ENCODE results near the gene HABP4. TPM values are rescaled to one million over a fixed set of nuclear protein-coding genes. Genes with fewer than 3 reads are reported as not detected.

The HABP4 gene
- total RNA-seq, 1 experiment from 2014 or later, result 1.8 TPM

GRCh38 chr9:96485280-96485679 lies 35.3 kb downstream of the HABP4 start:
- no peaks in the 10 kb centered on the region for H3K9me2 ChIP-seq (replicated peaks; ENCODE audit: insufficient read depth, low read length)
- no peaks in the 10 kb centered on the region for H3K36me3 ChIP-seq (ENCODE audit: insufficient read depth, low read length)
- DNase-seq, result no peak
- H3K4me3 ChIP-seq (ENCODE audit: low read length), result no peak overlapping the region
- no peak overlapping the region for H3K9ac ChIP-seq (ENCODE audit: low read length)
- H3K9me3 ChIP-seq (ENCODE audit: low read length), result no peaks in the 10 kb centered on the region
- H3K4me2 ChIP-seq (ENCODE audit: low read depth, low read length, poor library complexity, severe bottlenecking), result no peak overlapping the region
- no peaks in the 10 kb centered on the region for H3K27me3 ChIP-seq (ENCODE audit: low read length)
- no peaks in the 10 kb centered on the region for H4K20me1 ChIP-seq (ENCODE audit: insufficient read depth, low read depth, low read length)
- no peak overlapping the region for H2AFZ ChIP-seq (ENCODE audit: low read length)
- H3K27ac ChIP-seq (ENCODE audit: low read length), result no peak overlapping the region
- H3K4me1 ChIP-seq (ENCODE audit: low read length), result peaks cover 12% of the 10 kb centered on the region
- no peaks in the 10 kb centered on the region for H3K79me2 ChIP-seq (ENCODE audit: low read length)

GRCh38 chr9:96486386-96487028 lies 36.5 kb downstream of the HABP4 start:
- no peaks in the 10 kb centered on the region for H3K9me2 ChIP-seq (replicated peaks; ENCODE audit: insufficient read depth, low read length)
- H3K9ac ChIP-seq (ENCODE audit: low read length), result no peak overlapping the region
- H3K9me3 ChIP-seq (ENCODE audit: low read length), result no peaks in the 10 kb centered on the region
- H2AFZ ChIP-seq (ENCODE audit: low read length), result no peak overlapping the region
- H3K36me3 ChIP-seq (ENCODE audit: insufficient read depth, low read length), result no peaks in the 10 kb centered on the region
- H3K27ac ChIP-seq (ENCODE audit: low read length), result no peak overlapping the region
- no peak for DNase-seq
- H3K4me1 ChIP-seq (ENCODE audit: low read length), result peaks cover 12% of the 10 kb centered on the region
- no peaks in the 10 kb centered on the region for H3K27me3 ChIP-seq (ENCODE audit: low read length)
- H3K79me2 ChIP-seq (ENCODE audit: low read length), result no peaks in the 10 kb centered on the region
- H4K20me1 ChIP-seq (ENCODE audit: insufficient read depth, low read depth, low read length), result no peaks in the 10 kb centered on the region
- H3K4me2 ChIP-seq (ENCODE audit: low read depth, low read length, poor library complexity, severe bottlenecking), result no peak overlapping the region
- no peak overlapping the region for H3K4me3 ChIP-seq (ENCODE audit: low read length)

DNA sequence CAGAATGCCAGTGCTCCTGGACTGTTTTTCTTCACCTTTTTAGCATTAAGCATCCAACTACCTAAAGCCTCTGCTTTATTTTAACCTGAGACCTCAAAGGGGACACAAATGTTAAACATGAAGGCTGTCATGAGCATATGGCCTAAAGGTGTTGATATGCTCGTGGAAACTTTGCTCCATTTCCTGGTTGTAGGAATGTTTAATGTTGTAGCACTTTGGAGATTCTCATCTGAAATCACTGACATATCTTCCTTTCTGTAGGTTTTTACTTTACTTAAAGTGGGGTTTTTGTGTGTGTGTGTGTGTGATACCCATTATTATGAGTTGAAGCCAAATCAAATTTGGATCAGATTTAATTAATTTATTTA lies 37.0 kb downstream of the HABP4 start:
- no peaks in the 10 kb centered on the region for H3K36me3 ChIP-seq (ENCODE audit: insufficient read depth, low read length)
- no peaks in the 10 kb centered on the region for H3K79me2 ChIP-seq (ENCODE audit: low read length)
- H4K20me1 ChIP-seq (ENCODE audit: insufficient read depth, low read depth, low read length), result no peaks in the 10 kb centered on the region
- H3K27me3 ChIP-seq (ENCODE audit: low read length), result no peaks in the 10 kb centered on the region
- no peak overlapping the region for H3K4me3 ChIP-seq (ENCODE audit: low read length)
- H2AFZ ChIP-seq (ENCODE audit: low read length), result no peak overlapping the region
- no peak overlapping the region for H3K4me2 ChIP-seq (ENCODE audit: low read depth, low read length, poor library complexity, severe bottlenecking)
- DNase-seq, result no peak
- no peak overlapping the region for H3K9ac ChIP-seq (ENCODE audit: low read length)
- H3K4me1 ChIP-seq (ENCODE audit: low read length), result peaks cover 12% of the 10 kb centered on the region
- no peaks in the 10 kb centered on the region for H3K9me2 ChIP-seq (replicated peaks; ENCODE audit: insufficient read depth, low read length)
- no peak overlapping the region for H3K27ac ChIP-seq (ENCODE audit: low read length)
- H3K9me3 ChIP-seq (ENCODE audit: low read length), result no peaks in the 10 kb centered on the region

DNA sequence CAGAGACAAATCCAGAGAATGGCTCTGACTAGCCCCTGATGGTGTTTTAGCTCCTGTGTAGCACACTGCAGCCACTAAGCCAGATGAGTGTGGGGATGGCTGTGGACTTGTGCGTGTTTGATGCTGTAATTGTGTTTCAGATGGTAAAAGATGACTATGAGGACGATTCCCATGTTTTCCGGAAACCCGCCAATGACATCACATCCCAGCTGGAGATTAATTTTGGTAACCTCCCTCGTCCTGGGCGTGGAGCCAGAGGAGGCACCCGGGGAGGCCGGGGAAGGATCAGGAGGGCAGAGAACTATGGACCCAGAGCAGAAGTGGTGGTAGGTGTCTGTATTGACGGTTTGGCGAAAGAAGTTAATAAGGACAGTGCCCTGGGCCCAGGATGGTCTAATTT lies 38.0 kb downstream of the HABP4 start:
- no peaks in the 10 kb centered on the region for H3K79me2 ChIP-seq (ENCODE audit: low read length)
- H4K20me1 ChIP-seq (ENCODE audit: insufficient read depth, low read depth, low read length), result no peaks in the 10 kb centered on the region
- no peaks in the 10 kb centered on the region for H3K36me3 ChIP-seq (ENCODE audit: insufficient read depth, low read length)
- no peaks in the 10 kb centered on the region for H3K9me2 ChIP-seq (replicated peaks; ENCODE audit: insufficient read depth, low read length)
- H2AFZ ChIP-seq (ENCODE audit: low read length), result no peak overlapping the region
- no peak overlapping the region for H3K9ac ChIP-seq (ENCODE audit: low read length)
- no peaks in the 10 kb centered on the region for H3K9me3 ChIP-seq (ENCODE audit: low read length)
- no peak overlapping the region for H3K4me2 ChIP-seq (ENCODE audit: low read depth, low read length, poor library complexity, severe bottlenecking)
- peaks cover 12% of the 10 kb centered on the region for H3K4me1 ChIP-seq (ENCODE audit: low read length)
- no peak overlapping the region for H3K4me3 ChIP-seq (ENCODE audit: low read length)
- H3K27ac ChIP-seq (ENCODE audit: low read length), result no peak overlapping the region
- no peaks in the 10 kb centered on the region for H3K27me3 ChIP-seq (ENCODE audit: low read length)
- no peak for DNase-seq

DNA sequence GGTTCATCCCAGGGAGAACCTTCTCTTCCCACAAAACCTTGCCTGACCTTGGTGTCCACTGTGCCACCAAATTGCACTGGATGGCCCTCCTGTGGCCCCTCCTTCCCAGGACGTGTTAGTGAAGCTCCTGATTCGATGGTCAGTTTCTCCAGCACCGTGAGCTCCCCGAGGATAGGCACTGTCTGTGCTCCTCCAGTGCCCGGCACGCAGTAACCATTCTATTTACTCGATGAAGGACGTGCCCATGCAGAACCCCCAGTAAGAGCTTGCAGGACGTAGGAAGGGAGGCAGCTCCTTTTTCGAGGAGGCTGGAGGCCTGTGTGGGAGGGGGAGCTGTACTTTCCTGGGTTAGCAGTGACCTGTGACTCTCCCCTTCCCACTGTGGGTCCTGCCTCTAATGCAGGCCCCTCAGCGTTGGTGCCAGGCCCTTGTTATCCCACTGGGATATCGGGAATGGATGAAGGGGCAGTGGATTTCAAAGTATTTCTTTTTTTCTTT lies 39.6 kb downstream of the HABP4 start:
- Histone ChIP-seq H3K79me2 (ENCODE audit: low read length) (no peaks in the 10 kb centered on the region), H4K20me1 (ENCODE audit: insufficient read depth, low read depth, low read length) (no peaks in the 10 kb centered on the region), H3K9me3 (ENCODE audit: low read length) (no peaks in the 10 kb centered on the region), H3K36me3 (ENCODE audit: insufficient read depth, low read length) (no peaks in the 10 kb centered on the region), H3K27ac (ENCODE audit: low read length) (no peak overlapping the region), H3K9ac (ENCODE audit: low read length) (no peak overlapping the region), H3K4me1 (ENCODE audit: low read length) (peaks cover 5% of the 10 kb centered on the region), H3K4me2 (ENCODE audit: low read depth, low read length, poor library complexity, severe bottlenecking) (no peak overlapping the region), H3K9me2 (replicated peaks; ENCODE audit: insufficient read depth, low read length) (no peaks in the 10 kb centered on the region), H3K4me3 (ENCODE audit: low read length) (no peak overlapping the region), H2AFZ (ENCODE audit: low read length) (no peak overlapping the region), H3K27me3 (ENCODE audit: low read length) (no peaks in the 10 kb centered on the region)
- no peak for DNase-seq

DNA sequence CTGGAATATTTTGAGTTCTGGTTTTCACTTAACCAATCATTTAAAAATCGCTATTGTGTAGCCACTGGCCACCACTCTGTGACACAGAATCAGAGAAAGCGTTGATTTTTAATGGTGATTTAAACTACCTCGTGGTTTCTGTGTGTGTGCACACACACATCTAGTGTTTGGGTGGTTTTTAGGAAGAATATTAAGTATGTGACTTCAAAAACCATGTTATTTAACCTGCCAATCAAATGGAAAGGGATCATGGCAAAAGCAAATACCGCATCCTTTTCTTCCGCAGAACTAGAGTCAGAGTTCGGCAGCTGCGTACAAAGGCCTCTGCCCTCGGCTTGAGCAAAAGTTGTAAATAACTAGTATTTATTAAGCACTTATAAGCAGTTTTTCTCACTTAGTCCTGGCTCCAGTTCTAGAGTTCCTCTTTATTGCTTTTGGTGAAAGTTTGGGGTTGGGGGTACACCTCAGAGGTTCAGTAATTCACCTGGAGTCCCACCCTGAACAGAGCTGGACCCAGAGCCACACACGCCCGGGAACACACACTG lies 40.6 kb downstream of the HABP4 start:
- H3K27me3 ChIP-seq (ENCODE audit: low read length), result no peaks in the 10 kb centered on the region
- H3K4me2 ChIP-seq (ENCODE audit: low read depth, low read length, poor library complexity, severe bottlenecking), result no peak overlapping the region
- no peak overlapping the region for H2AFZ ChIP-seq (ENCODE audit: low read length)
- H3K79me2 ChIP-seq (ENCODE audit: low read length), result no peaks in the 10 kb centered on the region
- no peak for DNase-seq
- no peak overlapping the region for H3K27ac ChIP-seq (ENCODE audit: low read length)
- no peaks in the 10 kb centered on the region for H3K9me2 ChIP-seq (replicated peaks; ENCODE audit: insufficient read depth, low read length)
- H3K9ac ChIP-seq (ENCODE audit: low read length), result no peak overlapping the region
- H3K36me3 ChIP-seq (ENCODE audit: insufficient read depth, low read length), result no peaks in the 10 kb centered on the region
- no peaks in the 10 kb centered on the region for H3K4me1 ChIP-seq (ENCODE audit: low read length)
- H4K20me1 ChIP-seq (ENCODE audit: insufficient read depth, low read depth, low read length), result no peaks in the 10 kb centered on the region
- no peak overlapping the region for H3K4me3 ChIP-seq (ENCODE audit: low read length)
- no peaks in the 10 kb centered on the region for H3K9me3 ChIP-seq (ENCODE audit: low read length)

GRCh38 chr9:96491079-96491879 lies 41.3 kb downstream of the HABP4 start:
- DNase-seq, result no peak
- no peaks in the 10 kb centered on the region for H3K9me2 ChIP-seq (replicated peaks; ENCODE audit: insufficient read depth, low read length)
- no peaks in the 10 kb centered on the region for H3K36me3 ChIP-seq (ENCODE audit: insufficient read depth, low read length)

GRCh38 chr9:96491880-96492525 lies 42.0 kb downstream of the HABP4 start:
- no peak for DNase-seq
- Histone ChIP-seq H3K9ac (ENCODE audit: low read length) (no peak overlapping the region), H3K4me2 (ENCODE audit: low read depth, low read length, poor library complexity, severe bottlenecking) (no peak overlapping the region), H3K9me3 (ENCODE audit: low read length) (no peaks in the 10 kb centered on the region), H3K36me3 (ENCODE audit: insufficient read depth, low read length) (no peaks in the 10 kb centered on the region), H2AFZ (ENCODE audit: low read length) (no peak overlapping the region), H3K4me3 (ENCODE audit: low read length) (no peak overlapping the region), H3K79me2 (ENCODE audit: low read length) (no peaks in the 10 kb centered on the region), H3K4me1 (ENCODE audit: low read length) (no peaks in the 10 kb centered on the region), H3K27me3 (ENCODE audit: low read length) (no peaks in the 10 kb centered on the region), H3K9me2 (replicated peaks; ENCODE audit: insufficient read depth, low read length) (no peaks in the 10 kb centered on the region), H4K20me1 (ENCODE audit: insufficient read depth, low read depth, low read length) (no peaks in the 10 kb centered on the region), H3K27ac (ENCODE audit: low read length) (no peak overlapping the region)

More at GRCh38 chr9:96491079-96491879, 41.3 kb downstream of the HABP4 start:
- Histone ChIP-seq H3K4me1 (ENCODE audit: low read length) (no peaks in the 10 kb centered on the region), H3K4me2 (ENCODE audit: low read depth, low read length, poor library complexity, severe bottlenecking) (no peak overlapping the region), H3K27ac (ENCODE audit: low read length) (no peak overlapping the region), H3K79me2 (ENCODE audit: low read length) (no peaks in the 10 kb centered on the region), H3K27me3 (ENCODE audit: low read length) (no peaks in the 10 kb centered on the region), H3K9ac (ENCODE audit: low read length) (no peak overlapping the region), H3K9me3 (ENCODE audit: low read length) (no peaks in the 10 kb centered on the region), H2AFZ (ENCODE audit: low read length) (no peak overlapping the region), H3K4me3 (ENCODE audit: low read length) (no peak overlapping the region), H4K20me1 (ENCODE audit: insufficient read depth, low read depth, low read length) (no peaks in the 10 kb centered on the region)

Measured in Karpas-422 (cell line).